ENCODE measurements around the gene WNT8A.

The WNT8A gene

DNA sequence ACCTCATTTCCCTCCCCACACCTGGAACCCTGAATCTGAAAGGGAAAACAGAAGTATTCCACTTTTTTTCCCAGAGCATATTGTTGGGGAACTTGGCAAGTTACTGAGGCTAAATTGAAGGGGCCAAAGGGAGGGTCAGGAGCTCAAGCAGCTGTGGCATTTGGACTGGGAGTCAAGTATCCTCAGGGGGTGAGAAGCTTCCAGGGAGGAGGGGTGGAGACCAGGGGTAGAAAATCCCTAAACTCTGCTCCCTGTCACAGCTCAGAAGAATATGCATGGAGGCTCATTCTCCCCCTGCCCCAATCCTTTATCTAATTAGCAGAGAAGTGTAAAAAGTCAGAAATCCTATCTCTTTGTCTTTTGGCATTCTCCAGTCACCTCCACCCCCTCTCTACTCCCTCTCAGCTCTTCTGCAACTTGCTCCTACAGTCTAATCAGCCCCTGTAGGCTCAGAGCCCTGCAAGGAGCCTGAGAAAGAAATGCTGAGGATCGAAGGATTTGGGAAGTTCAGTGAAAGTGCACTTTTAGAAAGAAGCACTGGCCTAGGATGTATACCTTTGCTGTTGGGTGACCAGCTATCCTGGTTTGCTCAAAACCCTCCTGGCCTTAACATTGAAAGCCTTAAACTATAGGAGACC lies 5.7 kb upstream of the WNT8A start:
- Histone ChIP-seq H3K79me2 (ENCODE audit: low read length) (no peaks in the 10 kb centered on the region), H2AFZ (ENCODE audit: low read depth, low read length) (no peak overlapping the region), H3K36me3 (replicated peaks; ENCODE audit: low read depth, low read length) (no peaks in the 10 kb centered on the region), H3K4me2 (ENCODE audit: low read length) (no peak overlapping the region), H3K4me1 (ENCODE audit: low read length) (peaks cover 23% of the 10 kb centered on the region), H4K20me1 (ENCODE audit: insufficient read depth, low read length) (no peaks in the 10 kb centered on the region), H3K9ac (ENCODE audit: low read length) (no peak overlapping the region), H3K9me3 (ENCODE audit: insufficient read depth, low read length) (no peaks in the 10 kb centered on the region), H3K27me3 (ENCODE audit: low read depth, low read length) (no peaks in the 10 kb centered on the region), H3K27ac (ENCODE audit: low read length) (no peak overlapping the region), H3K4me3 (ENCODE audit: low read length) (no peak overlapping the region)
- no peak for TF ChIP-seq EZH2phosphoT487 (IDR thresholded peaks at IDR 0.05; ENCODE audit: low read depth)
- TF ChIP-seq, protein P1, sequence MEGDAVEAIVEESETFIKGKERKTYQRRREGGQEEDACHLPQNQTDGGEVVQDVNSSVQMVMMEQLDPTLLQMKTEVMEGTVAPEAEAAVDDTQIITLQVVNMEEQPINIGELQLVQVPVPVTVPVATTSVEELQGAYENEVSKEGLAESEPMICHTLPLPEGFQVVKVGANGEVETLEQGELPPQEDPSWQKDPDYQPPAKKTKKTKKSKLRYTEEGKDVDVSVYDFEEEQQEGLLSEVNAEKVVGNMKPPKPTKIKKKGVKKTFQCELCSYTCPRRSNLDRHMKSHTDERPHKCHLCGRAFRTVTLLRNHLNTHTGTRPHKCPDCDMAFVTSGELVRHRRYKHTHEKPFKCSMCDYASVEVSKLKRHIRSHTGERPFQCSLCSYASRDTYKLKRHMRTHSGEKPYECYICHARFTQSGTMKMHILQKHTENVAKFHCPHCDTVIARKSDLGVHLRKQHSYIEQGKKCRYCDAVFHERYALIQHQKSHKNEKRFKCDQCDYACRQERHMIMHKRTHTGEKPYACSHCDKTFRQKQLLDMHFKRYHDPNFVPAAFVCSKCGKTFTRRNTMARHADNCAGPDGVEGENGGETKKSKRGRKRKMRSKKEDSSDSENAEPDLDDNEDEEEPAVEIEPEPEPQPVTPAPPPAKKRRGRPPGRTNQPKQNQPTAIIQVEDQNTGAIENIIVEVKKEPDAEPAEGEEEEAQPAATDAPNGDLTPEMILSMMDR (IDR thresholded peaks at IDR 0.05; ENCODE audit: low read depth, low read length), result no peak

DNA sequence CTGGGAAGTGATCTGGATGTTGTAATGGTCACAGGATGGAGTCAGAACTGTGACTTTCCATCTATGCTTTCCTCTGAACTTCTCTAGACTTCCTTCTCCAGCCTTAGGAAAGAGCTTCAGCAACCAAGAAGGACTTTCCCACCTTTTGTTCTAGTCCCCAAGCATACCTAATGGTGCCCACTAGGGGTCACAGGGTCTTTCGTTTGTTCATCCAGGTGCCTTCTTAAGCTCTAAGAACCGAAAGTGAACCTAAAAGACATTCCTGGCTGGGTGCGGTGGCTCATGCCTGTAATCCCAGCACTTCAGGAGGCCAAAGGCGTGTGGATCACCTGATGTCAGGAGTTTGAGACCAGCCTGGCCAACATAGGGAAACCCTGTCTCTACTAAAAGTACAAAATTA lies 1.8 kb upstream of the WNT8A start:
- H4K20me1 ChIP-seq (ENCODE audit: insufficient read depth, low read length), result no peaks in the 10 kb centered on the region
- H3K9me3 ChIP-seq (ENCODE audit: insufficient read depth, low read length), result no peaks in the 10 kb centered on the region
- H3K79me2 ChIP-seq (ENCODE audit: low read length), result no peaks in the 10 kb centered on the region
- peak overlapping the region; percentile 74; the same call in 1 of the 2 replicates for H3K4me3 ChIP-seq (ENCODE audit: low read length)
- H3K36me3 ChIP-seq (replicated peaks; ENCODE audit: low read depth, low read length), result no peaks in the 10 kb centered on the region
- peak overlapping the region; percentile 58 for H3K9ac ChIP-seq (ENCODE audit: low read length)
- no peak for TF ChIP-seq EZH2phosphoT487 (IDR thresholded peaks at IDR 0.05; ENCODE audit: low read depth)
- TF ChIP-seq, protein P1 (IDR thresholded peaks at IDR 0.05; ENCODE audit: low read depth, low read length), result peak; percentile 23
- H3K4me1 ChIP-seq (ENCODE audit: low read length), result peaks cover 26% of the 10 kb centered on the region
- H2AFZ ChIP-seq (ENCODE audit: low read depth, low read length), result no peak overlapping the region
- peak overlapping the region; percentile 54; the same call in 1 of the 2 replicates for H3K27ac ChIP-seq (ENCODE audit: low read length)
- no peaks in the 10 kb centered on the region for H3K27me3 ChIP-seq (ENCODE audit: low read depth, low read length)
- H3K4me2 ChIP-seq (ENCODE audit: low read length), result peak overlapping the region; percentile 79

DNA sequence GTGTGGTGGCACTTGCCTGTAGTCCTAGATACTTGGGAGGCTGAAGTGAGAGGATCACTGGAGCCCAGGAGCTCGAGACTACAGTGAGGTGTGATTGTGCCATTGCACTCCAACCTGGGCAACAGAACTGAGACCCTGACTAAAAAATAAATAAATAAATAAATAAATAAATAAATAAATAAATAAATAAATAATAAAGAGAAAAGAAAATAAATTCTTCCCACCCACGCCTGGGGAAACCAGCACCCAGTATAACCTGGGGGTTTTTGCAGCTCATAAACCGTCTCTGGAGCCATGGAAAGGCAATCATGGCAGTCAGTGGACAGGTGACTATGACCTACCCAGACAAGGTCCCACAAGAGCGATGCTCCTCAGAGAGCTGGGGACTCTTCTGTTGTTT lies 7.9 kb downstream of the WNT8A start:
- no peak overlapping the region for H2AFZ ChIP-seq (ENCODE audit: low read depth, low read length)
- H3K9ac ChIP-seq (ENCODE audit: low read length), result no peak overlapping the region
- H3K27ac ChIP-seq (ENCODE audit: low read length), result no peak overlapping the region
- H3K36me3 ChIP-seq (replicated peaks; ENCODE audit: low read depth, low read length), result no peaks in the 10 kb centered on the region
- H3K4me2 ChIP-seq (ENCODE audit: low read length), result no peak overlapping the region
- no peak overlapping the region for H3K4me3 ChIP-seq (ENCODE audit: low read length)
- H3K79me2 ChIP-seq (ENCODE audit: low read length), result no peaks in the 10 kb centered on the region
- no peaks in the 10 kb centered on the region for H4K20me1 ChIP-seq (ENCODE audit: insufficient read depth, low read length)
- no peaks in the 10 kb centered on the region for H3K9me3 ChIP-seq (ENCODE audit: insufficient read depth, low read length)
- TF ChIP-seq EZH2phosphoT487 (IDR thresholded peaks at IDR 0.05; ENCODE audit: low read depth), result no peak
- TF ChIP-seq, protein P1 (IDR thresholded peaks at IDR 0.05; ENCODE audit: low read depth, low read length), result no peak
- peaks cover 16% of the 10 kb centered on the region for H3K27me3 ChIP-seq (ENCODE audit: low read depth, low read length)
- H3K4me1 ChIP-seq (ENCODE audit: low read length), result no peaks in the 10 kb centered on the region

- no peak overlapping the region for H2AFZ ChIP-seq (ENCODE audit: low read depth, low read length)
- no peaks in the 10 kb centered on the region for H3K79me2 ChIP-seq (ENCODE audit: low read length)
- peaks cover 16% of the 10 kb centered on the region for H3K27me3 ChIP-seq (ENCODE audit: low read depth, low read length)
- no peaks in the 10 kb centered on the region for H3K36me3 ChIP-seq (replicated peaks; ENCODE audit: low read depth, low read length)
- H4K20me1 ChIP-seq (ENCODE audit: insufficient read depth, low read length), result no peaks in the 10 kb centered on the region
- no peak overlapping the region for H3K9ac ChIP-seq (ENCODE audit: low read length)
- H3K4me1 ChIP-seq (ENCODE audit: low read length), result no peaks in the 10 kb centered on the region
- TF ChIP-seq, protein P1 (IDR thresholded peaks at IDR 0.05; ENCODE audit: low read depth, low read length), result no peak
- TF ChIP-seq EZH2phosphoT487 (IDR thresholded peaks at IDR 0.05; ENCODE audit: low read depth), result no peak
- H3K27ac ChIP-seq (ENCODE audit: low read length), result no peak overlapping the region
- H3K4me3 ChIP-seq (ENCODE audit: low read length), result no peak overlapping the region
- H3K4me2 ChIP-seq (ENCODE audit: low read length), result no peak overlapping the region
- no peaks in the 10 kb centered on the region for H3K9me3 ChIP-seq (ENCODE audit: insufficient read depth, low read length)
Measured at GRCh38 chr5:138092301-138092700, 8.5 kb downstream of the WNT8A start.

All from OCI-LY3 (cell line).